DOHH2 (cell line): ENCODE measurements around the gene GRID1.

ENCODE experiments used
- H3F3A ChIP-seq: fragments of 200-600 bp; sonication (generic), shearing (Covaris generic); 2 replicates; pipeline ENCODE4 v1.6.0; 2016; ENCODE audit warnings: antibody characterized with exemption, mild to moderate bottlenecking; ENCODE audit not compliant: control insufficient read depth, insufficient read depth
- H3K27ac ChIP-seq: fragments of 200-600 bp; sonication (generic); 2 replicates; pipeline ENCODE4 v1.5.1; 2014; ENCODE audit warnings: low read depth, mild to moderate bottlenecking, low read length, moderate library complexity
- H3K27me3 ChIP-seq: fragments of 200-600 bp; sonication (generic); 2 replicates; pipeline ENCODE4 v1.6.1; 2014; ENCODE audit warnings: mild to moderate bottlenecking, low read length, mixed read lengths; ENCODE audit not compliant: control insufficient read depth
- H3K36me3 ChIP-seq: fragments of 200-600 bp; sonication (generic); 2 replicates; pipeline ENCODE4 v1.6.1; 2014; ENCODE audit warnings: mild to moderate bottlenecking, low read length, moderate library complexity, mixed read lengths; ENCODE audit not compliant: control insufficient read depth
- H3K4me1 ChIP-seq: fragments of 200-600 bp; sonication (generic); 2 replicates; pipeline ENCODE4 v1.6.1; 2014; ENCODE audit warnings: mild to moderate bottlenecking, low read length, mixed read lengths; ENCODE audit not compliant: control insufficient read depth
- H3K4me2 ChIP-seq: fragments of 200-600 bp; sonication (generic); 2 replicates; pipeline ENCODE4 v1.6.0; 2014; ENCODE audit warnings: mild to moderate bottlenecking, low read length, moderate library complexity
- H3K4me3 ChIP-seq: fragments of 200-600 bp; sonication (generic); 2 replicates; pipeline ENCODE4 v1.5.1; 2014; ENCODE audit warnings: mild to moderate bottlenecking, low read length, mixed read lengths
- H3K79me2 ChIP-seq: fragments of 200-600 bp; sonication (generic); 2 replicates; pipeline ENCODE4 v1.6.1; 2014; ENCODE audit warnings: mild to moderate bottlenecking, low read length, mixed read lengths; ENCODE audit not compliant: control insufficient read depth
- H3K9me2 ChIP-seq: fragments of 200-600 bp; sonication (generic); replicated peaks from 2 replicates; pipeline ENCODE4 v1.6.1; 2014; ENCODE audit warnings: mild to moderate bottlenecking, low read length, mixed read lengths; ENCODE audit not compliant: control insufficient read depth
- H3K9me3 ChIP-seq: fragments of 200-600 bp; sonication (generic); 2 replicates; pipeline ENCODE4 v1.6.1; 2014; ENCODE audit warnings: antibody characterized with exemption, low read length, mixed read lengths; ENCODE audit not compliant: control insufficient read depth, insufficient read depth
- H4K20me1 ChIP-seq: fragments of 200-600 bp; sonication (generic); 2 replicates; pipeline ENCODE4 v1.6.0; 2014; ENCODE audit warnings: low read depth, mild to moderate bottlenecking, antibody characterized with exemption, low read length, moderate library complexity; ENCODE audit not compliant: control insufficient read depth, insufficient read depth
- CTCF ChIP-seq: fragments of 200-600 bp; sonication (generic); IDR thresholded peaks from one replicate; pipeline ENCODE4 v1.5.1; 2014; ENCODE audit warnings: antibody characterized with exemption, mild to moderate bottlenecking, low read depth, low read length; ENCODE audit not compliant: poor library complexity, severe bottlenecking
- EZH2phosphoT487 ChIP-seq: fragments of 200-600 bp; sonication (generic); IDR thresholded peaks from 2 replicates; pipeline ENCODE4 v1.6.1; 2017; ENCODE audit warnings: borderline replicate concordance, mild to moderate bottlenecking, antibody characterized with exemption, low read length, moderate library complexity, mixed read lengths

Gene GRID1

DNA sequence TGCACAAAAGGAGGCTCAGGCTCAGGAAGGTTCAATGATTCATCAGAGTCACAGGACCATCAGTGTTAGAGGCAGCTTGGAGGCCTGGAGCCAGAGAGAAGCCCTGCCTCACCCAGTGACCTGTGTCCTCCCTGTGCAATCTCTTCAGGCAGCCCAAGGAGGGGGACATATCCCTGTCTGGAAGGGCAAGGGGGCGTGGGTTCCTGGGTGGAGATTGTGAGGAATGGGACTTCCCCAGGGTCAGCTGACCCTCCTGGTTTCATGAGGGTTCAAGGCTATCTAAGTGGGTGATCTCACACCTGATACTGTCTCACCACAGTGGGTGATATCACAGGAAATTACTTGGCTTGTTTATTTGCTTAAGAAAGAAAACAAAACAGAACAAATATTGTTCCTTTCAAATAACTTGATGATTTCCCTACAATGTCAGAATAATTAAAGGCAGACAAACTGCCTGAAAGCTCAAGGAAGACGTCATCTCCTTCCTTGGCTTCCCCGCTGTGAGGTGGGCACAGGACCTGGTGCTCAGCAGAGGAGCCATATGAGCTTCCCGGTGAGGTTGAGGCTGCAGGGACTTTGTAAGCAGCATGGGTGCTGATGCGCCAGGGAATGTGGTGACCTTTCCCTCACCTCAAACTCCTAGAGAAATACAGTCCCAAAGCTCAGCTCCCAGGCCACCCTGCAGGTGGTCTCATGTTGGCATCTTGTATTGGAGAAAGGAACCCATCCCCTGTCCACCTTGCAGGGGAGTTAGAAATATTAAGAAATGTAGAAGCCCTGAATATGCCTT lies 763.2 kb downstream of the GRID1 start:
- no peaks in the 10 kb centered on the region for H3K9me3 ChIP-seq
- no peaks in the 10 kb centered on the region for H3K79me2 ChIP-seq
- no peaks in the 10 kb centered on the region for H3K4me1 ChIP-seq
- no peaks in the 10 kb centered on the region for H3K36me3 ChIP-seq
- H3F3A ChIP-seq = no peaks in the 10 kb centered on the region
- no peak overlapping the region for H3K4me2 ChIP-seq
- no peaks in the 10 kb centered on the region for H4K20me1 ChIP-seq
- H3K27ac ChIP-seq = no peak overlapping the region
- H3K27me3 ChIP-seq = no peaks in the 10 kb centered on the region
- H3K9me2 ChIP-seq = no peaks in the 10 kb centered on the region
- H3K4me3 ChIP-seq = no peak overlapping the region
- TF ChIP-seq EZH2phosphoT487 (no peak), CTCF (no peak)

GRCh38 chr10:85602713-85603112 lies 763.9 kb downstream of the GRID1 start:
- Histone ChIP-seq H3K79me2 (no peaks in the 10 kb centered on the region), H3K27me3 (no peaks in the 10 kb centered on the region), H3K36me3 (no peaks in the 10 kb centered on the region), H3K4me3 (no peak overlapping the region), H3K4me1 (no peaks in the 10 kb centered on the region), H3K4me2 (no peak overlapping the region), H3F3A (no peaks in the 10 kb centered on the region), H3K9me3 (no peaks in the 10 kb centered on the region), H3K27ac (no peak overlapping the region), H4K20me1 (no peaks in the 10 kb centered on the region), H3K9me2 (no peaks in the 10 kb centered on the region)
- TF ChIP-seq CTCF = no peak
- no peak for TF ChIP-seq EZH2phosphoT487

GRCh38 chr10:85602306-85602705 lies 764.3 kb downstream of the GRID1 start:
- H3K4me3 ChIP-seq = no peak overlapping the region
- no peaks in the 10 kb centered on the region for H3K9me2 ChIP-seq
- H3K9me3 ChIP-seq = no peaks in the 10 kb centered on the region
- no peaks in the 10 kb centered on the region for H3K36me3 ChIP-seq
- H3K27ac ChIP-seq = no peak overlapping the region
- no peaks in the 10 kb centered on the region for H3K4me1 ChIP-seq
- no peak overlapping the region for H3K4me2 ChIP-seq
- TF ChIP-seq EZH2phosphoT487 (no peak), CTCF (no peak)
- H3K27me3 ChIP-seq = no peaks in the 10 kb centered on the region
- no peaks in the 10 kb centered on the region for H3K79me2 ChIP-seq
- no peaks in the 10 kb centered on the region for H3F3A ChIP-seq
- H4K20me1 ChIP-seq = no peaks in the 10 kb centered on the region
